Activated naive CD8-positive, alpha-beta T cell treated with anti-CD3 and anti-CD28 coated beads, Interleukin-2, amount 50 U/mL, for 16 hours (primary cell): ENCODE data around the gene KATNB1.
A peak's percentile ranks its signal among the peaks of the same experiment; 100 is the strongest.
"Not testable (repeated sequence)": the region's sequence is repeated elsewhere in the genome, so short reads cannot be mapped to it uniquely, and the experiment has no call there.

ENCODE experiments used
- DNase-seq: peaks from one replicate; pipeline ENCODE4 v3.0.0-alpha.2; 2020; ENCODE audit warnings: low read depth, low spot score

The KATNB1 gene

GRCh38 chr16:57725151-57725550 is 10.4 kb upstream of the KATNB1 start:
- DNase-seq, result no peak

- DNase-seq, result no peak
These were observed 10.0 kb upstream of the KATNB1 start for GRCh38 chr16:57725554-57725953.

- no peak for DNase-seq
These were observed 9.6 kb upstream of the KATNB1 start for GRCh38 chr16:57725976-57726375.

- no peak for DNase-seq
These were observed 9.1 kb upstream of the KATNB1 start for GRCh38 chr16:57726433-57726947.

GRCh38 chr16:57727610-57728009 is 8.0 kb upstream of the KATNB1 start:
- no peak for DNase-seq

GRCh38 chr16:57728336-57729181 is 7.0 kb upstream of the KATNB1 start:
- no peak for DNase-seq

- no peak for DNase-seq
These were observed 6.4 kb upstream of the KATNB1 start for GRCh38 chr16:57729182-57729484.

GRCh38 chr16:57729852-57730251 is 5.7 kb upstream of the KATNB1 start:
- DNase-seq, result not testable (repeated sequence)

GRCh38 chr16:57730771-57731730 is 4.5 kb upstream of the KATNB1 start:
- no peak for DNase-seq

- no peak for DNase-seq
These were observed 3.5 kb upstream of the KATNB1 start for GRCh38 chr16:57732037-57732436.

- no peak for DNase-seq
These were observed 2.9 kb upstream of the KATNB1 start for GRCh38 chr16:57732714-57733113.

- DNase-seq, result no peak
These were observed 1.2 kb upstream of the KATNB1 start for GRCh38 chr16:57734308-57734924.

- DNase-seq, result peak; percentile 98
These were observed 430 bp upstream of the KATNB1 start for GRCh38 chr16:57734925-57735754.

- DNase-seq, result no peak
These were observed 1.1 kb downstream of the KATNB1 start for GRCh38 chr16:57736419-57737351.

GRCh38 chr16:57738844-57739243 is 3.3 kb downstream of the KATNB1 start:
- no peak for DNase-seq

- DNase-seq, result no peak
These were observed 4.3 kb downstream of the KATNB1 start for GRCh38 chr16:57739756-57740422.

GRCh38 chr16:57740423-57741071 is 5.0 kb downstream of the KATNB1 start:
- DNase-seq, result no peak

- no peak for DNase-seq
These were observed 6.2 kb downstream of the KATNB1 start for GRCh38 chr16:57741660-57742191.

GRCh38 chr16:57742543-57742942 is 7.0 kb downstream of the KATNB1 start:
- DNase-seq, result no peak
